ENCODE results near the gene SEMA5B. TPM values are rescaled to one million over a fixed set of nuclear protein-coding genes. Genes with fewer than 3 reads are reported as not detected.

Gene SEMA5B
- total RNA-seq, 1 donor from 2014 or later = not detected

DNA sequence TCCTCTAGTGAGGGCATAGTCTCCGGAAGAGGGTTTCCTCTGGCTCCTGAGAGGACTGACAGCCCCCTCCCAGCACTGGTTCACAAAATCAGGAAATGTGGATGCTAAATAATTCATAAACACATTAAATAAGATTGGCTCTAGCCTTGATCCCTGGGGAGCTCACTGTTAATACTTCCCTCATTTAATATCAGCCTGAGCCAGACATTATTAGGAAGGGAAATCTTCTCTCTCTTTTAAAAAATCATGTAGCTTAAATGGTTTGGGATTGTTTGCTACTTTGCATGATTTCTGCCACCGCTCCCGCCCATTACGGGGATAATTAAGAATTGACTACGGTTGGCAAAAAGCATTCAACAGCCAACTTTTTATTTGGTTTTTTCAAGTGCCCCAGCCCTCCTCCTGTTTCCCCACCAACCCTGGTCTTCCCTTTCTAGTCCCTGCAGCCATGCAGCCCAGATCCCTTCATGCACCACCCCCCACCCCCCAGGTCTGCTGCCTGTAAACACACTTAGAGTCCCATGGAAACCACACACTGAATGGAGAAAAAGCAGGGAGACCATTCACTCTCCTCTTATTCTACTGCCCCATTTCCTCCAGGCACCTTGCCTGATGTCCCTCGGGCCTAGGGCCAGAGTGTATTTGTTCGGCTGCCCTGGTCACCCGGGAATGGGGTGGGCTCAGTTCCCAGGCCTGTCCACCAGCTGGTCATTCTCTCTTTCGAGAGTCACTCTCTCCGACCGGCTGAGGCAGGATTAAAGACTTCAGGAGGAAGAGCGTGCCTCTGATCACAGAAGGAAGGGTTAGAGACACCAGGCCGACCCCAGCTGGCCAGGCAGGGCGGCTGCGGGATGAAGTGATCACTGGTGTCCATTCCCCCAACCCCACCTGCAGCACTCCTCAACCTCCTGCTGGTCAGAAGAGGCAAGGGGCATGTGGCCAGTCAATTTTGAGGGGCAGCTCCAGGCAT, 45.1 kb downstream of the SEMA5B start:
- Mint-ChIP-seq H3K4me1 (ENCODE audit: low read depth) (peaks cover 6% of the 10 kb centered on the region), H3K36me3 (ENCODE audit: low read depth) (no peaks in the 10 kb centered on the region), H3K27me3 (ENCODE audit: low read depth) (peaks cover 25% of the 10 kb centered on the region), H3K9me3 (no peaks in the 10 kb centered on the region), H3K4me3 (ENCODE audit: low read depth) (no peak overlapping the region), H3K27ac (no peak overlapping the region)
- intact Hi-C loops (cut with micrococcal nuclease) = no loop called here
- no peak for DNase-seq (ENCODE audit: low spot score)

- Mint-ChIP-seq H3K4me1 (ENCODE audit: low read depth) (peaks cover 21% of the 10 kb centered on the region), H3K27ac (no peak overlapping the region), H3K9me3 (no peaks in the 10 kb centered on the region), H3K36me3 (ENCODE audit: low read depth) (no peaks in the 10 kb centered on the region), H3K4me3 (ENCODE audit: low read depth) (no peak overlapping the region), H3K27me3 (ENCODE audit: low read depth) (peaks cover 5% of the 10 kb centered on the region)
- DNase-seq (ENCODE audit: low spot score) = no peak
- intact Hi-C loops (cut with micrococcal nuclease) = no loop called here
Observed at GRCh38 chr3:122979211-122979610, 48.4 kb downstream of the SEMA5B start.

DNA sequence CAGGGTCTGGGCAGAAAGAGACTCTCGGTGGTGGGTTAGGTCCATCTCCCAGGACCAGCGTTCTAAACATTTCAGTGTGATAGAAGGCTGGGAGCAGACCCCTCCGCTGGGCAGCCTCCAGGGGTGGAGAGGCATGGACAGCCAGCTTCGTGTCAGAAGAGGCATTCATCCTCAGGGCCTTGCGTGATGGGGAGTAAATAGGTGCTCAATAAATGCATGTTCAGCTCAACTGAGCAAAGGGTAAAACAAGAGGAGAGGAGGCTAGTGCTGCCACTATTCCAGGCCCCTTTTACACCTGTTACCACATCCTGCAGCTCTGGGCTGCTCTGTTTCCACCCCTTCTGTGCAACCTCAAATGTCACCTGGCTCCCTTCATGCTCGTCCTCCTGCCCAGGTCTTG, 49.0 kb downstream of the SEMA5B start:
- DNase-seq (ENCODE audit: low spot score) = no peak
- H3K4me3 Mint-ChIP-seq (ENCODE audit: low read depth) = no peak overlapping the region
- H3K27me3 Mint-ChIP-seq (ENCODE audit: low read depth) = peaks cover 5% of the 10 kb centered on the region
- H3K36me3 Mint-ChIP-seq (ENCODE audit: low read depth) = no peaks in the 10 kb centered on the region
- intact Hi-C loops (cut with micrococcal nuclease) = no loop called here
- no peak overlapping the region for H3K27ac Mint-ChIP-seq
- peaks cover 21% of the 10 kb centered on the region for H3K4me1 Mint-ChIP-seq (ENCODE audit: low read depth)
- no peaks in the 10 kb centered on the region for H3K9me3 Mint-ChIP-seq

DNA sequence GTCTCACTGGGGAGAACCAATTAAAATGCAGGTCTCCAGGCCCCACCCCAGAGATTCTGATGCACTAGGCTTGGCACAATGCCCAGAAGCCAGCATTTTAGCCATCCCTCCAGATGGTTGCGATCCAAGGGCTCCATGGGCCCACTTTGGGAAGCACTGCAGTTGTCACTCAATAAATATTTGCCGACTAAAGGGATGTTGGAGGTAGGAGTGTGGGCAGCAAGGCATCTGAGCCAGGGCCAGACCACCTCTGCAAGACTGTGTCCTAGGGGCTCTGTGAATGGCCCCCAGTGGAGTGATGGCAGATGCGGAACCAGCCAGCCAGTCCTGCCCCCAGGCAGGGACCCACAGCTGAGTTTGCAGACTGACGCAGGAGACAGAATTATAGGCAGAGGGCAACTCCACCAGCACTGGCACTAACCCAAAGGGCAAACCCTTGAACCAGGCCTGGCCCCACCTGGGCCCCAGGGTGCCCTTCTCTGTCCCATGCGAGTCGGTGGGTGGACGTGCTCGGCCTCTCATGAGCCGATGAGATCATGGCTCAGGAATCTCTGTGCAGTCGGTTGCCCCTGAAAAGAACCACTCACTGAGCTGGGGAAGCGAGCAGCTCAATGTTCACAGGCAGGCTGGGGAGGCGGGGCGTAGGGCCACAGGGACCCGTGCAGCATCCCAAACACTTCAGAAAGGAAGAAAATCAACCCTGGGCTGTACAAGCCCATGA, 49.7 kb downstream of the SEMA5B start:
- H3K36me3 Mint-ChIP-seq (ENCODE audit: low read depth) = no peaks in the 10 kb centered on the region
- H3K4me3 Mint-ChIP-seq (ENCODE audit: low read depth) = no peak overlapping the region
- no peaks in the 10 kb centered on the region for H3K9me3 Mint-ChIP-seq
- H3K4me1 Mint-ChIP-seq (ENCODE audit: low read depth) = peaks cover 21% of the 10 kb centered on the region
- no peak for DNase-seq (ENCODE audit: low spot score)
- H3K27ac Mint-ChIP-seq = no peak overlapping the region
- peaks cover 5% of the 10 kb centered on the region for H3K27me3 Mint-ChIP-seq (ENCODE audit: low read depth)
- intact Hi-C loops (cut with micrococcal nuclease) = no loop called here

- intact Hi-C loops (cut with micrococcal nuclease) = no loop called here
- Mint-ChIP-seq H3K9me3 (no peaks in the 10 kb centered on the region), H3K4me1 (ENCODE audit: low read depth) (peaks cover 21% of the 10 kb centered on the region), H3K36me3 (ENCODE audit: low read depth) (no peaks in the 10 kb centered on the region), H3K27ac (no peak overlapping the region), H3K4me3 (ENCODE audit: low read depth) (peak overlapping the region; percentile 40), H3K27me3 (ENCODE audit: low read depth) (peaks cover 9% of the 10 kb centered on the region)
- peak; percentile 11 for DNase-seq (ENCODE audit: low spot score)
Observed at GRCh38 chr3:122975924-122976293, 51.7 kb downstream of the SEMA5B start.

DNA sequence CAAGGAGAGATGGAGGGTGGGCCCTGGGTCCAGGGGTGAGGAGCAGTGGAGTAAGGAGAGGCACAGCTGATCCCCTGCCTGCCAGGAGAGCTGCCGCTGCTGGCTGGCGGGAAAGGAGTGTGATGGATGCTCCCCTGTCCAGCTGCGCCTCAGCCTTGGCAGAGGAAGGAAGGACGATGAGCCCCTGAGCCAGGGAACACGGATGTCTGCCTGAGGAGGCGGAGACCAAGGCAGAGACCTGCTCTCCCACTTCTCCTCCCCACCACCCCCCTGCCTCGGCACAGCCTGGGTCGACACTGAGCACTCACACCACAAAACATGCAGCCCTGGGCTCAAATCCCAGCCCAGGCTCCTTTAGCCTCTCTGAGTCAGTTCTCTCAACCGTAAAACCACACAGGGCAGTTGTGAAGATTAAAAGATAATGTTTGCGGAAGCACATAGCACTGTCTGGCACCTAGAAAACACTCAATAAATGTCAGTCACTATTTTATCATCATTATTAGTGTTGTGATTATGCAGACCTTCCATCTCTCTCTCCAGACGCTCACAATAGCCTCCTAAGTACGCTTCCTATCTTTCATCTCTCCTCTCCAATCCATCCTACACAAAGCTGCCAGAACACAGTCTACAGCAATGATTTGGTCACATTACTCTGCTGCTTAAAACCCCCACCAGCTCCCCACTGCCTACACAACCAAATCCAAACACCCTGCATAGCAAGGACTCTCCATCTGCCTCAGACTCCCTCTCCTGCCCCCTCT, 52.2 kb downstream of the SEMA5B start:
- no peaks in the 10 kb centered on the region for H3K36me3 Mint-ChIP-seq (ENCODE audit: low read depth)
- no peaks in the 10 kb centered on the region for H3K9me3 Mint-ChIP-seq
- no peak for DNase-seq (ENCODE audit: low spot score)
- peak overlapping the region; percentile 41 for H3K4me3 Mint-ChIP-seq (ENCODE audit: low read depth)
- peaks cover 21% of the 10 kb centered on the region for H3K4me1 Mint-ChIP-seq (ENCODE audit: low read depth)
- no peak overlapping the region for H3K27ac Mint-ChIP-seq
- peaks cover 9% of the 10 kb centered on the region for H3K27me3 Mint-ChIP-seq (ENCODE audit: low read depth)
- intact Hi-C loops (cut with micrococcal nuclease) = no loop called here

DNA sequence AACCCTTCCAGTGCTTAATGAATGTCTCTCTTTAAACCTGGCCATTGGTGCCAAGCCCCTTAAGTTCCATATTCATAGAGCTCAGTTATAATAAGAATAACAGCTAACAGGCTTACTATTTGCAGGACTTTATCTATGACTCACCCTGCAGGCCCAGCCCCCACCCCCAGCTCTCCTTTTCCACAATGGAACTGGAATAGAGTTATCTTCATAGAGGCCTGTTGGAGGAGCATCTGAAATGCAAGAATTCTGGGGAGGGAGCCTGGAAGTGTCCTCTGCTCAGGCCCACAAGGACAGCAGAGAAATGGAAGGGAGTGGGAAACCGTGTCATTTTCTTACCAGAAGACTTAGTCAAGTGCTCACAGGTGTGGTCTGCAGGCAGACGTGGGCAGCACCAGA, 52.8 kb downstream of the SEMA5B start:
- intact Hi-C loops (cut with micrococcal nuclease) = no loop called here
- DNase-seq (ENCODE audit: low spot score) = no peak
- no peak overlapping the region for H3K27ac Mint-ChIP-seq
- H3K27me3 Mint-ChIP-seq (ENCODE audit: low read depth) = peaks cover 9% of the 10 kb centered on the region
- H3K9me3 Mint-ChIP-seq = no peaks in the 10 kb centered on the region
- H3K4me3 Mint-ChIP-seq (ENCODE audit: low read depth) = peak overlapping the region; percentile 41
- no peaks in the 10 kb centered on the region for H3K36me3 Mint-ChIP-seq (ENCODE audit: low read depth)
- H3K4me1 Mint-ChIP-seq (ENCODE audit: low read depth) = peaks cover 21% of the 10 kb centered on the region

- Mint-ChIP-seq H3K27me3 (ENCODE audit: low read depth) (peaks cover 9% of the 10 kb centered on the region), H3K9me3 (no peaks in the 10 kb centered on the region), H3K4me3 (ENCODE audit: low read depth) (no peak overlapping the region), H3K36me3 (ENCODE audit: low read depth) (no peaks in the 10 kb centered on the region), H3K27ac (no peak overlapping the region), H3K4me1 (ENCODE audit: low read depth) (peaks cover 21% of the 10 kb centered on the region)
- DNase-seq (ENCODE audit: low spot score) = no peak
- intact Hi-C loops (cut with micrococcal nuclease) = no loop called here
Observed at GRCh38 chr3:122973893-122974615, 53.5 kb downstream of the SEMA5B start.

DNA sequence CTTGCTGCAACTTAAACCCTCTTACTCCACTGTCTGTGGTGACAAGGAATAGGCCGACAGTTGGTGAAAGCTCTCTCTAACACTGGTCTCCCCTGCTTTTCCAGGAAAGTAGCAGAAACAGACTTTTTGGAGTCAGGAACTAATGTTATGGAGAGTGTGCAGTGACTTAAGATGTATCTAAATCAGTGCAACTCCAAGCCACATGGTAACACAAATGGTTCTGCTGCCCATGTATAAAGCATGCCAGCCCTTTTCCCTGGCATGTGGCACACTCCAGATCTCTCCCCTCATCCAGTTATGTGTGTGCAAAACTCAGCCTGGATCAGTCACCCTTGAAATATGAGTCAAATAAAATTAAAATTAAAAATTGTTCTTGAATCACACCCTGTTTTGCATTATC, 55.4 kb downstream of the SEMA5B start:
- intact Hi-C loops (cut with micrococcal nuclease) = no loop called here
- no peaks in the 10 kb centered on the region for H3K9me3 Mint-ChIP-seq
- no peaks in the 10 kb centered on the region for H3K36me3 Mint-ChIP-seq (ENCODE audit: low read depth)
- H3K27me3 Mint-ChIP-seq (ENCODE audit: low read depth) = peaks cover 11% of the 10 kb centered on the region
- no peak overlapping the region for H3K27ac Mint-ChIP-seq
- H3K4me3 Mint-ChIP-seq (ENCODE audit: low read depth) = no peak overlapping the region
- peaks cover 15% of the 10 kb centered on the region for H3K4me1 Mint-ChIP-seq (ENCODE audit: low read depth)
- no peak for DNase-seq (ENCODE audit: low spot score)

DNA sequence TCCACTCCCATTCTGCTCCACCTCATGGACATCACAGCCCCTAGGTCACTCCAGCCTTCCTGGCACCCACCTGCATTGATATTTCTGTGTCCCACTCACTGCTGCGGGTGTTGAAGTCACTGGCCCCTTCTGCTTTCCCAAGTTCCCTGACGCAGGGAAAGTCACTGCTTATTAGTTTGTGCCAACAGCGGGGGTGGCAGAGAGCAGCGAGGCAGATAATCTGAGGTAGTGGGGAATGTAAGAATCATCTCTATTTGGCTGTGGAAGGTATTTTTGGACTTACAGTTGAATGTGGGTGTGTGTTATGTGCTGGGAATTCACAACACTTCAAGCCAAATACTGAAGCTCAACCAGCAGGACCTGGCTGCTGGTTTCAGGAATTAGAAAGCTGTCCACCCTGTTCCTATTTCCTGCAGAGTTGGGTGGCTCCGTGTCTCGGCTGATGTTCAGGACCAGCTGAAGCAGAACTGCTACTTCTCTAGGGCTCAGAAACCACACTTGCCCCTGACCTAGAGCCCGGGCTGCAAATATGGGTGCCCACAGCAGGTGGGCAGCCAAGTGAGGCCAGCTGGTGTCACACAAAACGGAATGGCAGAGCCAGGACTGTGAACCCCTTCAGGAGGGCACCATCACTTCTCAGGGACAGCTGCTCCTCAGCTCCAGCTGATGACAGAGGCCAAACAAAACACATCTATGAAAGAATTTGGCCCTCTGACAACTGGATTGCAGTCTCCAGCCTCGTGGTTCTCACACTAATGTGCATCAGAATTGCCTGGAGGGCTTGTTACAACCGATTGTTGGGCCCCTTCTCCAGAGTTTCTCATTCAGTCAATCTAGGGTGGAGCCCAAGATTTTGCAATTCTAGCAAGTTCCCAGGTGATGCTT, 57.7 kb downstream of the SEMA5B start:
- H3K27ac Mint-ChIP-seq = no peak overlapping the region
- H3K36me3 Mint-ChIP-seq (ENCODE audit: low read depth) = no peaks in the 10 kb centered on the region
- no peak overlapping the region for H3K4me3 Mint-ChIP-seq (ENCODE audit: low read depth)
- DNase-seq (ENCODE audit: low spot score) = no peak
- intact Hi-C loops (cut with micrococcal nuclease) = no loop called here
- no peaks in the 10 kb centered on the region for H3K9me3 Mint-ChIP-seq
- peaks cover 1% of the 10 kb centered on the region for H3K4me1 Mint-ChIP-seq (ENCODE audit: low read depth)
- H3K27me3 Mint-ChIP-seq (ENCODE audit: low read depth) = peaks cover 15% of the 10 kb centered on the region

DNA sequence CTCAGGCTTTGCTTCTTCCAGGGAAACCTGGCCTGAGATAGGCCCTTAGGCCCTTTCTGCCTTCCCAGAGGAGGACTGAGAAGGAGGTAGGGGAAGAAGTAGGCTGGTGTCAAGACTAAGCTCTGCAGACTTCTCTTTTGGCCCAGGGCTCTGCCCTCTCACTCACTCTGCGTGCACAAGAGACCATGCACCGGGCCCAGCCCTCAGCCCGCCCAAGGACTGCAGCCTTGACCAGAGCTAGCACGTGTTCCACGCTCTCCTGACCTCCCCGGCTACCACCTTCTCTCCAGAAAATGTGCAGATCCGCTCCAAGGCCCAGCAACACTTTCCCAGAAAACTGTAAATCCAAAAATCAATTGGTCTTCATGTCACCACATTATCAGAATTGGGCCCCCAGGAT, 59.8 kb downstream of the SEMA5B start:
- Mint-ChIP-seq H3K27me3 (ENCODE audit: low read depth) (peaks cover 21% of the 10 kb centered on the region), H3K36me3 (ENCODE audit: low read depth) (no peaks in the 10 kb centered on the region), H3K4me3 (ENCODE audit: low read depth) (no peak overlapping the region), H3K4me1 (ENCODE audit: low read depth) (no peaks in the 10 kb centered on the region), H3K9me3 (no peaks in the 10 kb centered on the region), H3K27ac (no peak overlapping the region)
- intact Hi-C loops (cut with micrococcal nuclease) = no loop called here
- DNase-seq (ENCODE audit: low spot score) = no peak
